Measurements from ENCODE around the gene CNTN5. TPM values are rescaled to one million over a fixed set of nuclear protein-coding genes. Genes with fewer than 3 reads are reported as not detected.

Gene CNTN5
- total RNA-seq, 1 donor from 2014 or later, result 0.15 TPM

GRCh38 chr11:99766811-99767210 lies 746.1 kb downstream of the CNTN5 start:
- Mint-ChIP-seq H3K9me3 (ENCODE audit: unreplicated experiment) (no peaks in the 10 kb centered on the region), H3K4me3 (ENCODE audit: unreplicated experiment) (no peak overlapping the region), H3K36me3 (ENCODE audit: low read depth, unreplicated experiment) (no peaks in the 10 kb centered on the region), H3K27ac (ENCODE audit: unreplicated experiment) (no peak overlapping the region), H3K4me1 (ENCODE audit: unreplicated experiment) (no peaks in the 10 kb centered on the region), H3K27me3 (ENCODE audit: unreplicated experiment) (no peaks in the 10 kb centered on the region)
- TF ChIP-seq, protein P1, sequence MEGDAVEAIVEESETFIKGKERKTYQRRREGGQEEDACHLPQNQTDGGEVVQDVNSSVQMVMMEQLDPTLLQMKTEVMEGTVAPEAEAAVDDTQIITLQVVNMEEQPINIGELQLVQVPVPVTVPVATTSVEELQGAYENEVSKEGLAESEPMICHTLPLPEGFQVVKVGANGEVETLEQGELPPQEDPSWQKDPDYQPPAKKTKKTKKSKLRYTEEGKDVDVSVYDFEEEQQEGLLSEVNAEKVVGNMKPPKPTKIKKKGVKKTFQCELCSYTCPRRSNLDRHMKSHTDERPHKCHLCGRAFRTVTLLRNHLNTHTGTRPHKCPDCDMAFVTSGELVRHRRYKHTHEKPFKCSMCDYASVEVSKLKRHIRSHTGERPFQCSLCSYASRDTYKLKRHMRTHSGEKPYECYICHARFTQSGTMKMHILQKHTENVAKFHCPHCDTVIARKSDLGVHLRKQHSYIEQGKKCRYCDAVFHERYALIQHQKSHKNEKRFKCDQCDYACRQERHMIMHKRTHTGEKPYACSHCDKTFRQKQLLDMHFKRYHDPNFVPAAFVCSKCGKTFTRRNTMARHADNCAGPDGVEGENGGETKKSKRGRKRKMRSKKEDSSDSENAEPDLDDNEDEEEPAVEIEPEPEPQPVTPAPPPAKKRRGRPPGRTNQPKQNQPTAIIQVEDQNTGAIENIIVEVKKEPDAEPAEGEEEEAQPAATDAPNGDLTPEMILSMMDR (IDR thresholded peaks at IDR 0.05; ENCODE audit: unreplicated experiment), result no peak
- no peak for DNase-seq (ENCODE audit: low spot score)

DNA sequence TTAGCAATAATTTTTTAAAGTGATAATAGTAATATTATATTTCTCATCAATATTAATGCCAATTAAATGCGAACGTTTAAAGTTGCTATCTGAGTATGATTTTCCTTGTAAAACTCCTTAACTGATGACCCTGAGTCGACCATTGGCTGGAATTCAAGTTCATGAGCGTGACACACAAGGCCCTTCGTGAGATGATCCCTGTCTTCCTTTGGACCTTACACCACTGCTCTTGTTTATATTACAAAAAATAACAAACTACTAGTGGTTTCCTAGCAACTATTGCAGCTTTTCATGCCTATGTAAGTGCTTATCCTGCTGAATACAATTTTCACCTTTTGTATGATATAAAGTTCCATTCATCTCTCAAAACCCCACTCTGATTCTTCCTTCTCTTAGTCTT lies 752.9 kb downstream of the CNTN5 start:
- TF ChIP-seq, protein P1 (IDR thresholded peaks at IDR 0.05; ENCODE audit: unreplicated experiment), result no peak
- no peak overlapping the region for H3K27ac Mint-ChIP-seq (ENCODE audit: unreplicated experiment)
- no peak for DNase-seq (ENCODE audit: low spot score)
- no peaks in the 10 kb centered on the region for H3K4me1 Mint-ChIP-seq (ENCODE audit: unreplicated experiment)
- H3K27me3 Mint-ChIP-seq (ENCODE audit: unreplicated experiment), result no peaks in the 10 kb centered on the region
- H3K9me3 Mint-ChIP-seq (ENCODE audit: unreplicated experiment), result no peaks in the 10 kb centered on the region
- H3K36me3 Mint-ChIP-seq (ENCODE audit: low read depth, unreplicated experiment), result no peaks in the 10 kb centered on the region
- H3K4me3 Mint-ChIP-seq (ENCODE audit: unreplicated experiment), result no peak overlapping the region

DNA sequence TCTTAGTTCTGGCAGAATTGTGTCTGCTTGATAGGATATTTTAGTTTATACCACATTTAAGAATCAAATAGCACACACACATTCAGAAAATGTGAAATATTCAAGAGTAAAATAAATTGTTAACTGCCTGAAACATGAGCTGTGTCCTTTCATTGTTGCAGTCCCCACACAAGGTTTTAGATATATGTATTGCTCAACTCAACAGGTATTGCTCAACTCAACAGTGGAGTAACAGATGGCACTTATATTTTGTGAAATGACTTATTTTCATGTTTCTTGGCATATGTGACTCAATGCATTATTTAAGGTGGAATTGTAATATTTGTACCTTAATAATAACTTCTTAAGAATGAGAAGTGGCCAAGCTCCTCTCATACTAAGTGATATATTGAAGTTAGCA lies 760.3 kb downstream of the CNTN5 start:
- no peaks in the 10 kb centered on the region for H3K4me1 Mint-ChIP-seq (ENCODE audit: unreplicated experiment)
- TF ChIP-seq, protein P1 (IDR thresholded peaks at IDR 0.05; ENCODE audit: unreplicated experiment), result no peak
- no peaks in the 10 kb centered on the region for H3K27me3 Mint-ChIP-seq (ENCODE audit: unreplicated experiment)
- H3K36me3 Mint-ChIP-seq (ENCODE audit: low read depth, unreplicated experiment), result no peaks in the 10 kb centered on the region
- H3K9me3 Mint-ChIP-seq (ENCODE audit: unreplicated experiment), result no peaks in the 10 kb centered on the region
- no peak overlapping the region for H3K4me3 Mint-ChIP-seq (ENCODE audit: unreplicated experiment)
- no peak overlapping the region for H3K27ac Mint-ChIP-seq (ENCODE audit: unreplicated experiment)
- DNase-seq (ENCODE audit: low spot score), result no peak

- no peaks in the 10 kb centered on the region for H3K9me3 Mint-ChIP-seq (ENCODE audit: unreplicated experiment)
- H3K36me3 Mint-ChIP-seq (ENCODE audit: low read depth, unreplicated experiment), result no peaks in the 10 kb centered on the region
- H3K4me3 Mint-ChIP-seq (ENCODE audit: unreplicated experiment), result no peak overlapping the region
- TF ChIP-seq, protein P1 (IDR thresholded peaks at IDR 0.05; ENCODE audit: unreplicated experiment), result no peak
- no peak overlapping the region for H3K27ac Mint-ChIP-seq (ENCODE audit: unreplicated experiment)
- H3K4me1 Mint-ChIP-seq (ENCODE audit: unreplicated experiment), result no peaks in the 10 kb centered on the region
- H3K27me3 Mint-ChIP-seq (ENCODE audit: unreplicated experiment), result peaks cover 5% of the 10 kb centered on the region
- no peak for DNase-seq (ENCODE audit: low spot score)
Measured at GRCh38 chr11:99791354-99791753, 770.6 kb downstream of the CNTN5 start.

- no peaks in the 10 kb centered on the region for H3K9me3 Mint-ChIP-seq (ENCODE audit: unreplicated experiment)
- no peak for DNase-seq (ENCODE audit: low spot score)
- peaks cover 3% of the 10 kb centered on the region for H3K27me3 Mint-ChIP-seq (ENCODE audit: unreplicated experiment)
- no peak overlapping the region for H3K4me3 Mint-ChIP-seq (ENCODE audit: unreplicated experiment)
- no peaks in the 10 kb centered on the region for H3K36me3 Mint-ChIP-seq (ENCODE audit: low read depth, unreplicated experiment)
- H3K27ac Mint-ChIP-seq (ENCODE audit: unreplicated experiment), result no peak overlapping the region
- TF ChIP-seq, protein P1 (IDR thresholded peaks at IDR 0.05; ENCODE audit: unreplicated experiment), result no peak
- H3K4me1 Mint-ChIP-seq (ENCODE audit: unreplicated experiment), result no peaks in the 10 kb centered on the region
Measured at GRCh38 chr11:99795999-99796398, 775.2 kb downstream of the CNTN5 start.

All from endothelial cell (in vitro differentiated cells).